GM19193 (cell line): ENCODE measurements around the gene GP1BB.

Source experiments
- POLR2A ChIP-seq: IDR thresholded peaks from 4 replicates; pipeline ENCODE4 v1.6.1; 2011; ENCODE audit not compliant: insufficient read depth, insufficient read length; ENCODE audit errors: extremely low read depth

Gene GP1BB

GRCh38 chr22:19759427-19760057, 36.2 kb downstream of the GP1BB start:
- TF ChIP-seq POLR2A: no peak

- TF ChIP-seq POLR2A: no peak
Observed at GRCh38 chr22:19760058-19760950, 37.0 kb downstream of the GP1BB start, which contains the start of gene TBX1. Gene TBX1 (plus strand): TSS chr22:19760778. CDS start chr22:19760844, 66 bp downstream.

- TF ChIP-seq POLR2A: no peak
Observed at GRCh38 chr22:19760951-19761724, 37.8 kb downstream of the GP1BB start.

- TF ChIP-seq POLR2A: no peak
Observed at GRCh38 chr22:19761725-19762567, 38.6 kb downstream of the GP1BB start.

GRCh38 chr22:19762568-19763457, 39.5 kb downstream of the GP1BB start:
- TF ChIP-seq POLR2A: no peak

GRCh38 chr22:19763458-19764298, 40.3 kb downstream of the GP1BB start:
- TF ChIP-seq POLR2A: no peak

- TF ChIP-seq POLR2A: no peak
Observed at GRCh38 chr22:19764299-19764593, 40.9 kb downstream of the GP1BB start.

- no peak for TF ChIP-seq POLR2A
Observed at GRCh38 chr22:19764636-19765476, 41.5 kb downstream of the GP1BB start.

- no peak for TF ChIP-seq POLR2A
Observed at GRCh38 chr22:19765477-19766239, 42.3 kb downstream of the GP1BB start.

- no peak for TF ChIP-seq POLR2A
Observed at GRCh38 chr22:19766240-19766510, 42.8 kb downstream of the GP1BB start.
